ENCODE measurements around the gene NSMCE1.
A peak's percentile ranks its signal among the peaks of the same experiment; 100 is the strongest.

DNA sequence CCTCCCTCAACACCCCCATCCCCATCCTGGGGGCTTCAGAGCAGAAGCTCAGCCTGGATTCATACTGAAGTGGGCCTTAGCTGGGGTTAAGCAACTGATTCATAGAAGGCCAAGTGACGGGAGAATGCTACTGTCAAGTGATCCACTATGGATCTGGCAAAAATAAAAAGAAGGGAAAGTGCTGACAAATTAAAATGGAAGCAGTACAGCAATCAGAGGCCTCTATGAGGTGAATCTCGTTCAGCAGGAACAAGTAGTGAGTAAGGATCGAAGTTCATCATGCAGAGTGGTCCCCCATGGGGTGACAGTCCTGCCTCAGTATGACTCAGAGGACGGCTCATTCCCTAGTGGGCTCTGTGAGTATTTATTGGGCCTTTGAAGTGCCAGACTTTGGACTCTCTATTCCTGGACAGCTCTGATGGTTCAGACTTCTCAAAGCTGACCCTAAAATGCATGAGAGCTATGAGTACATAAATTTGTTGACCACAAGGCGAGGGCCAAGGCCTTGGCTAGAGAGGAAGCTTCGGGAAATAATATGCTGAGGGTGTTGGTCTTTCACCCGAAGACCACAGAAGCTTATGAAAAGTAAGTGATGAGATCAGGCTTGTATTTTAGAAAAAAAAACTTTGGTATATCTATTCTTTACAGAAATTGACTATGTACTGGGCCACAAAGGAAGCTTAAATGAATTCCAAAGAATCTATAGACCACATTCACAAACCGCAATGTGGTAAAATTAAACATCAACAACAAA, 5.3 kb upstream of the NSMCE1 start:
- TF ChIP-seq, protein P1, sequence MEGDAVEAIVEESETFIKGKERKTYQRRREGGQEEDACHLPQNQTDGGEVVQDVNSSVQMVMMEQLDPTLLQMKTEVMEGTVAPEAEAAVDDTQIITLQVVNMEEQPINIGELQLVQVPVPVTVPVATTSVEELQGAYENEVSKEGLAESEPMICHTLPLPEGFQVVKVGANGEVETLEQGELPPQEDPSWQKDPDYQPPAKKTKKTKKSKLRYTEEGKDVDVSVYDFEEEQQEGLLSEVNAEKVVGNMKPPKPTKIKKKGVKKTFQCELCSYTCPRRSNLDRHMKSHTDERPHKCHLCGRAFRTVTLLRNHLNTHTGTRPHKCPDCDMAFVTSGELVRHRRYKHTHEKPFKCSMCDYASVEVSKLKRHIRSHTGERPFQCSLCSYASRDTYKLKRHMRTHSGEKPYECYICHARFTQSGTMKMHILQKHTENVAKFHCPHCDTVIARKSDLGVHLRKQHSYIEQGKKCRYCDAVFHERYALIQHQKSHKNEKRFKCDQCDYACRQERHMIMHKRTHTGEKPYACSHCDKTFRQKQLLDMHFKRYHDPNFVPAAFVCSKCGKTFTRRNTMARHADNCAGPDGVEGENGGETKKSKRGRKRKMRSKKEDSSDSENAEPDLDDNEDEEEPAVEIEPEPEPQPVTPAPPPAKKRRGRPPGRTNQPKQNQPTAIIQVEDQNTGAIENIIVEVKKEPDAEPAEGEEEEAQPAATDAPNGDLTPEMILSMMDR (IDR thresholded peaks at IDR 0.05): peak in 3 of 6 experiments; percentile 57 to 65 (median 61)
- no peak for TF ChIP-seq POLR2A (IDR thresholded peaks at IDR 0.05)
